Spleen (tissue), 11 donors: ENCODE measurements around the gene RYR1. TPM values are rescaled to one million over a fixed set of nuclear protein-coding genes. Genes with fewer than 3 reads are reported as not detected.
A peak's percentile ranks its signal among the peaks of the same experiment; 100 is the strongest.

ENCODE experiments used
- DNase-seq: peaks from one replicate; pipeline ENCODE4 v3.0.0-alpha.2; 2020
- H3K27ac ChIP-seq, 8 donors: fragments of 200-600 bp; sonication (generic) in 7 of 8; 1 replicate in 4 of 8; 2 replicates in 4 of 8; pipeline versions ENCODE4 v1.5.0 to v1.8.0; 2016 to 2021; ENCODE audit warnings: inconsistent platforms in 4 of 8, mild to moderate bottlenecking in 4 of 8, moderate library complexity in 1 of 8
- H3K27me3 ChIP-seq, 7 donors: fragments of 200-600 bp; sonication (generic) in 6 of 7; replicated peaks in 1 of 7; 1 replicate in 4 of 7; 2 replicates in 3 of 7; pipeline versions ENCODE4 v1.5.0 to v1.8.0; 2016 to 2021; ENCODE audit warnings: inconsistent platforms in 3 of 7, mild to moderate bottlenecking in 1 of 7
- H3K36me3 ChIP-seq, 6 donors: fragments of 200-600 bp; sonication (generic) in 5 of 6; 1 replicate in 4 of 6; 2 replicates in 2 of 6; pipeline versions ENCODE4 v1.5.0 to v1.8.0; 2016 to 2021; ENCODE audit warnings: inconsistent platforms in 2 of 6
- H3K4me1 ChIP-seq, 6 donors: fragments of 200-600 bp; sonication (generic) in 5 of 6; 1 replicate in 3 of 6; 2 replicates in 3 of 6; pipeline versions ENCODE4 v1.5.0 to v1.8.0; 2016 to 2021; ENCODE audit warnings: inconsistent platforms in 3 of 6
- H3K4me3 ChIP-seq, 8 donors: fragments of 200-600 bp; sonication (generic) in 7 of 8; 1 replicate in 4 of 8; 2 replicates in 4 of 8; pipeline versions ENCODE4 v1.5.0 to v1.8.0; 2016 to 2021; ENCODE audit warnings: inconsistent platforms in 4 of 8, mild to moderate bottlenecking in 4 of 8, moderate library complexity in 2 of 8
- H3K9me3 ChIP-seq, 8 donors: fragments of 200-600 bp; sonication (generic) in 7 of 8; 1 replicate in 4 of 8; 2 replicates in 4 of 8; pipeline versions ENCODE4 v1.5.0 to v1.8.0; 2016 to 2021; ENCODE audit warnings: inconsistent platforms in 4 of 8
- POLR2A ChIP-seq, 3 donors: fragments of 450-650 bp; IDR thresholded peaks; one replicate each; pipeline ENCODE4 v1.5.1; 2017; ENCODE audit warnings: antibody characterized with exemption in 3 of 3, mild to moderate bottlenecking in 1 of 3
- POLR2AphosphoS5 ChIP-seq, 3 donors: sonication (generic); formaldehyde crosslinking; IDR thresholded peaks; one replicate each; pipeline ENCODE4 v1.5.1; 2017; ENCODE audit warnings: antibody characterized with exemption in 3 of 3
- WGBS, 5 donors: extraction: QIAGEN DNeasy Blood & Tissue Kit in 3 of 5; methylation state at CpG; one replicate each; pipeline versions ENCODE4 v1.1.5 to v1.1.7; 2013 to 2018; 5-methylcytosine and 5-hydroxymethylcytosine counted together
- intact Hi-C: fragments of 100-400 bp; cut with DNase I; formaldehyde crosslinking; loops from one replicate; pipeline ENCODE4 v1.15.0; 2023; ENCODE audit warnings: low total_unique reads
- polyA plus RNA-seq, 3 donors: library from polyadenylated mRNA; stranded (reverse); fragments of 200-250 nt; gene quantifications; one replicate each; pipeline ENCODE4 v1.2.1, GENCODE V29; 2013
- total RNA-seq, 7 donors: library from RNA; depleted of rRNA in 3 of 7; stranded (reverse); fragments of >200 nt in 3 of 7; fragmentation: NEBNext Ultra II Directional in 4 of 7; extraction: Animal tissue kit (Norgen Biotek cat#: 25700) in 4 of 7; gene quantifications; one replicate each; pipeline versions ENCODE4 v1.1.0 to v1.2.1, GENCODE V29; 2016 to 2021
- TF ChIP-seq, protein P1 (sequence below), 11 experiments: fragments of 200-600 bp in 7 of 11; fragments of 450-650 bp in 4 of 11; sonication (generic) in 4 of 11; IDR thresholded peaks in 8 of 11; conservative IDR thresholded peaks in 3 of 11; 1 replicate in 7 of 11; 2 replicates in 4 of 11; pipeline versions ENCODE4 v1.4.0 to v1.8.0; 2016 to 2021; ENCODE audit warnings: antibody characterized with exemption in 11 of 11, inconsistent platforms in 4 of 11, mild to moderate bottlenecking in 1 of 11
- donor health status: healthy with polysubstance abuse.
- donor health status: DM: no; HTN: no; CAD: no; lungs with moderate emphysema.
- donor health status: DM: no; HTN: no; CAD: no.
- donor health status: Bipolar disorder and iron deficiency.
- donor health status: healthy.
- donor health status: DM: no; HTN: no; CAD: no.
- donor health status: DM: yes; HTN: yes; CAD: no.

Gene RYR1
- total and polyA plus RNA-seq, 10 donors = 0.32 to 3.2 (median 1.3) TPM

- no peak for DNase-seq
- no peaks in the 10 kb centered on the region for H3K27me3 ChIP-seq
- 92 to 98% (median 94%) methylated on average over 6 of the region's 6 CpGs for WGBS, 5 donors
- H3K27ac ChIP-seq = no peak overlapping the region
- peaks cover 0 to 89% (median 33%) of the 10 kb centered on the region in 6 donors for H3K36me3 ChIP-seq
- TF ChIP-seq POLR2AphosphoS5 (IDR thresholded peaks at IDR 0.05) (no peak), POLR2A (IDR thresholded peaks at IDR 0.05) (no peak)
- TF ChIP-seq, protein P1, sequence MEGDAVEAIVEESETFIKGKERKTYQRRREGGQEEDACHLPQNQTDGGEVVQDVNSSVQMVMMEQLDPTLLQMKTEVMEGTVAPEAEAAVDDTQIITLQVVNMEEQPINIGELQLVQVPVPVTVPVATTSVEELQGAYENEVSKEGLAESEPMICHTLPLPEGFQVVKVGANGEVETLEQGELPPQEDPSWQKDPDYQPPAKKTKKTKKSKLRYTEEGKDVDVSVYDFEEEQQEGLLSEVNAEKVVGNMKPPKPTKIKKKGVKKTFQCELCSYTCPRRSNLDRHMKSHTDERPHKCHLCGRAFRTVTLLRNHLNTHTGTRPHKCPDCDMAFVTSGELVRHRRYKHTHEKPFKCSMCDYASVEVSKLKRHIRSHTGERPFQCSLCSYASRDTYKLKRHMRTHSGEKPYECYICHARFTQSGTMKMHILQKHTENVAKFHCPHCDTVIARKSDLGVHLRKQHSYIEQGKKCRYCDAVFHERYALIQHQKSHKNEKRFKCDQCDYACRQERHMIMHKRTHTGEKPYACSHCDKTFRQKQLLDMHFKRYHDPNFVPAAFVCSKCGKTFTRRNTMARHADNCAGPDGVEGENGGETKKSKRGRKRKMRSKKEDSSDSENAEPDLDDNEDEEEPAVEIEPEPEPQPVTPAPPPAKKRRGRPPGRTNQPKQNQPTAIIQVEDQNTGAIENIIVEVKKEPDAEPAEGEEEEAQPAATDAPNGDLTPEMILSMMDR (IDR thresholded peaks at IDR 0.05 in 8 of 11, conservative IDR thresholded peaks at IDR 0.05 in 3 of 11) = no peak
- H3K9me3 ChIP-seq = no peaks in the 10 kb centered on the region
- H3K4me3 ChIP-seq = no peak overlapping the region
- no peaks in the 10 kb centered on the region for H3K4me1 ChIP-seq
- intact Hi-C loops = no loop called here
These were observed 172.6 kb downstream of the RYR1 start for GRCh38 chr19:38606131-38606530.

GRCh38 chr19:38614289-38614688 lies 180.8 kb downstream of the RYR1 start:
- DNase-seq = no peak
- Histone ChIP-seq H3K27ac (no peak overlapping the region), H3K9me3 (no peaks in the 10 kb centered on the region), H3K27me3 (no peaks in the 10 kb centered on the region), H3K4me3 (no peak overlapping the region), H3K4me1 (peaks cover 0 to 64% (median 35%) of the 10 kb centered on the region in 6 donors), H3K36me3 (peaks cover 0 to 64% (median 28%) of the 10 kb centered on the region in 6 donors)
- intact Hi-C loops = no loop called here
- WGBS, 5 donors = 74 to 94% (median 83%) methylated on average over 3 of the region's 3 CpGs
- TF ChIP-seq, protein P1 (IDR thresholded peaks at IDR 0.05 in 8 of 11, conservative IDR thresholded peaks at IDR 0.05 in 3 of 11) = no peak
- TF ChIP-seq POLR2A (IDR thresholded peaks at IDR 0.05) (no peak), POLR2AphosphoS5 (IDR thresholded peaks at IDR 0.05) (no peak)

GRCh38 chr19:38615007-38615581 lies 181.6 kb downstream of the RYR1 start:
- DNase-seq = no peak
- H3K27me3 ChIP-seq = no peaks in the 10 kb centered on the region
- peak overlapping the region in 1 of 8 donors; percentile 89 for H3K4me3 ChIP-seq
- H3K27ac ChIP-seq = peak overlapping the region in 2 of 8 donors; percentile 4 to 94
- WGBS, 5 donors = 73 to 88% (median 80%) methylated on average over 7 of the region's 7 CpGs
- no peaks in the 10 kb centered on the region for H3K9me3 ChIP-seq
- peaks cover 7 to 72% (median 43%) of the 10 kb centered on the region in 6 donors for H3K4me1 ChIP-seq
- TF ChIP-seq POLR2A (IDR thresholded peaks at IDR 0.05) (no peak), POLR2AphosphoS5 (IDR thresholded peaks at IDR 0.05) (no peak)
- TF ChIP-seq, protein P1 (IDR thresholded peaks at IDR 0.05 in 8 of 11, conservative IDR thresholded peaks at IDR 0.05 in 3 of 11) = no peak
- peaks cover 0 to 56% (median 20%) of the 10 kb centered on the region in 6 donors for H3K36me3 ChIP-seq
- intact Hi-C loops = no loop called here

- DNase-seq = no peak
- Histone ChIP-seq H3K4me3 (peak overlapping the region in 5 of 8 donors; percentile 86 to 90 (median 89)), H3K4me1 (peaks cover 11 to 84% (median 50%) of the 10 kb centered on the region in 6 donors), H3K27me3 (no peaks in the 10 kb centered on the region), H3K36me3 (peaks cover 0 to 56% (median 23%) of the 10 kb centered on the region in 6 donors), H3K9me3 (no peaks in the 10 kb centered on the region), H3K27ac (peak overlapping the region in 6 of 8 donors; percentile 10 to 94 (median 90))
- intact Hi-C loops = no loop called here
- 61 to 78% (median 70%) methylated on average over 6 of the region's 6 CpGs for WGBS, 5 donors
- TF ChIP-seq POLR2A (IDR thresholded peaks at IDR 0.05) (no peak), POLR2AphosphoS5 (IDR thresholded peaks at IDR 0.05) (no peak)
- TF ChIP-seq, protein P1 (IDR thresholded peaks at IDR 0.05 in 8 of 11, conservative IDR thresholded peaks at IDR 0.05 in 3 of 11) = no peak
These were observed 182.8 kb downstream of the RYR1 start for GRCh38 chr19:38616265-38616664.
